GM21390 (cell line): Measurements from ENCODE around the gene UBA7.
A peak's percentile ranks its signal among the peaks of the same experiment; 100 is the strongest.
"Not testable (repeated sequence)": the region's sequence is repeated elsewhere in the genome, so short reads cannot be mapped to it uniquely, and the experiment has no call there.

Source experiments
- ATAC-seq: cut with Tn5 transposase; IDR thresholded peaks from one replicate; pipeline ENCODE4 v1.9.1; 2021; ENCODE audit not compliant: unreplicated experiment

UBA7 gene

DNA sequence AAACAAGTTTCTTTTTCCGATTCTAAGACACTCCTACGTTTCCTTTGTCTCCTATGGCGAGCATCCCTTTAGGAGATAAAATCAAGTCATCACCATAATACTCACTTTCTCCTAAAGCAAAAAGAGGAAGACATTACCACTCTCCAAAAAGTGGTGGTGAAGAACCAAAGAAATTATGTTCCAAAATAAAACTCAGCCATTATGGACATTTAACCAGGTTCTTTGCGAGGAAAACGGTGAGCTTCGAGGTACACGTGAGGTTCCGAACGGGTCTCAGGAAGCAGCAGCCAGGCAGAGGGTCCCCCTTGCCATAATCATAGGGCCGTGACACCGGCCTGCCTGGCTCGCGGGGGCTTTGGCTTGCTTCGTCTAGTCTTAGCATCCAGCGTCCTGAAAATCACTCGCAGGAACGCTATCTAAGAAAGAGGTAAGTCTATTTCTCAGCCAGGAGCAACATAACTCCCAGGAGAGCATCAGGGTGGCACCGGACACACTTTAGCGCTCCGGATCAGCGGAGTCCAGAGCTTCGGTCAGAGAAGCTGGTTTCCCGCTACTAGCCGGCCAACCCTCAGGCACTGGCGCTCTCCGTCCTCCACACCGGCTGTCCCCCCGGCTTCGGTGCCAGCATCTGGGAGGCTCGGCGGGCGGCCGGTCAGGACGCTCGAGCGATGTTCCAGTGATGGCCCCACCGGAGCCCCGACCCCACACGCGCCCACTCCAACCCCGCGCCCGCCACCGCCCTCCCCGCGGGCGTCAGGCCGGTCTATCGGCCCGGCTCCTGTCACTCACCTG, 28.0 kb downstream of the UBA7 start:
- peak; percentile 44 for ATAC-seq

DNA sequence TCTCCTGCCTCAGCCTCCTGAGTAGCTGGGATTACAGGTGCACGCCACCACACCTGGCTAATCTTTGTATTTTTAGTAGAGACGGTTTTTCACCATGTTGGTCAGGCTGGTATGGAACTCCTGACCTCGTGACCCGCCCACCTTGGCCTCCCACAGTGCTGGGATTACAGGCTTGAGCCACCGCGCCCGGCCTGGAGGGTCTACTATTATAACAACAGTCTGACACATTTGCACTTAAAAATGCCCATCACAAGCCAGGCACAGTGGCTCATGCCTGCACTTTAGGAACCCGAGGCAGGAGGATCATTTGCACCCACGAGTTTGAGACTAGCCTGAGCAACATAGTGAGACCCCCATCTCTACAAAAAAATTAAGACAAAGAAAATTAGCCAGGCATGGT, 31.5 kb downstream of the UBA7 start:
- ATAC-seq, result not testable (repeated sequence)

DNA sequence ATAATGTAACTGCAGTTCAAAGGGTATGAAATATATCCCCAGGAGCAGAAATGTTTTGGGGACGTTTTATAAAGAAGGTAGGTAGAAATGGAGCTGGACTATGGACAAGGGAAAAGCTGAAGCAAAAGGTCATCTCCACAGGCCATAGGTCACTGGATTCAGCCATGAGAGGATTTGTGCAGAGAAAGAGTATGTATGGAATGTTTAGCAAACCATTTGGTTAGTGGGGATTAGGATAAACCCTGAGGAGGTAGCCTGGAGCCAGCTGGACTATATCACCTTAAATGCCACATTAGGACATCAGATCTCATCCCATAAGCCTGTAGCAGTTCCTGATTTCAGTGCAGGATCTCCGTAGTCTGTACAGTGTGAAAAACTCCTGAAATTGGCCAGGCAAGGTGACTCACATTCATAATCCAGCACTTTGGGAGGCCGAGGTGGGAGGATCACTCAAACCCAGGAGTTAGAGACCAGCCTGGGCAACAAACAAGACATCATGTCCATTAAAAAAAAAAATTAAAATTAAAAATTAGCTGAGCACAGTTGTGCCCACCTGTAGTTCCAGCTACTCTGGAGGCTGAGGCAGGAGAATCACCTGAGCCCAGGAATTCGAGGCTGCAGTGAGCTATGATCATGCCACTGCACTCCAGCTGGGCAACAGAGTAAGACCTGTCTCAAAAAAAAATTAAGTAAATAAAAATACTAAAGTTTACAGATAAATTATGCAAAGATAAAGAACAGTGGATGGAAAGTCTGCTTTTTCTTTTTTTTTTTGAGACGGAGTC, 32.1 kb downstream of the UBA7 start:
- ATAC-seq, result no peak

DNA sequence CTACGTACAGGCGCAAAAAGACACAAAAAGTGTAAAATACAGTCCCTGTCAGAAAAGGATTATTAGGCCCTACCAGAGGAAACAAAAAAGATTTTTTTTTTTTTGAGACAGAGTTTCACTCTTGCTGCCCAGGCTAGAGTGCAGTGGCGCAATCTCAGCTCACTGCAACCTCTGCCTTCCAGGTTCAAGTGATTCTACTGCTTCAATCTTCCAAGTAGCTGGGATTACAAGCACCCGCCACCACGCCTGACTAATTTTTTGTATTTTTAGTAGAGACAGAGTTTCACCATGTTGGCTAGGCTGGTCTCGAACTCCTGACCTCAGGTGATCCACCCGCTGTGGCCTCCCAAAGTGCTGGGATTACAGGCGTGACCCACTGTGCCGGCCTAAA, 32.8 kb downstream of the UBA7 start:
- not testable (repeated sequence) for ATAC-seq

DNA sequence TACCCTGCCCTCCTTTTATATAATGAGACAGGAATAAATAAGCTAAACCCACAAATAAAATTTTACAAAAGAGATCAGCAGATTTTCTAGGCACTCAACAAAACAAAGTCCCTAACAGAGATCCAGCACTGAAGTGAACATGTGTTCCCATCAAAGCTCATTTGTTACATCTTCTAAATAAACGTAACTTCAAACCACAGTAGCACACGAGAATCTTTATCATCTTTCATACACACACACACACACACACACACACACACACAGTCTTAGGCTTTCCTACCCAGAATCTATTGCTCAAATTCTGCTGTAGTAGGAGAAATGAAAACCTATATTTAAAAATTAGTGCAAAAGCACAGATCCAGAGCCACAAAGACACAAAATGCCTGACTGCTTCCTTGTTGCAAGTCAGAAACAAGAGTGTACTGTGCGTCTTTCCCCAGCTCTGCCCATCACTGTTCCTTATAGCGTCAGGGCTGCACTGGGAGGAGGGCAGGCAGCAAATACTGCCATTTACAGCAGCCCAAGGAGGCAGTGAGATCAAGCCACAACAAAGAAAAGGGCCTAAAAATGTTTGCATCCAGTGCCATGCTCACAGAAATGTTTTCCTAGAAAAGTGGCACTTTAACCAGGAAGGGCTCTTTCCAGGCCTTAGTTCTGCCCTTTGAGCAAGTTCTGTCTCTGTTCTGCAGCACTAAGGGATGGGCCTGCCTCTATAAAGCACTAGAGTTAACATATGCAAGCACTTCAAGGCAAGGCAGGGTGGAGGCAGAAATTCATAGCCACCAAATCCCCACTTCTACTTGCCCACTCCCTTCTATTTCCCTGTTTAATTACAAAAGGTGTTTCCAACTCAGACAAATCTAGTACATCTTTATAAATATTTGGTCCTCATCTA, 33.4 kb downstream of the UBA7 start:
- ATAC-seq, result no peak

DNA sequence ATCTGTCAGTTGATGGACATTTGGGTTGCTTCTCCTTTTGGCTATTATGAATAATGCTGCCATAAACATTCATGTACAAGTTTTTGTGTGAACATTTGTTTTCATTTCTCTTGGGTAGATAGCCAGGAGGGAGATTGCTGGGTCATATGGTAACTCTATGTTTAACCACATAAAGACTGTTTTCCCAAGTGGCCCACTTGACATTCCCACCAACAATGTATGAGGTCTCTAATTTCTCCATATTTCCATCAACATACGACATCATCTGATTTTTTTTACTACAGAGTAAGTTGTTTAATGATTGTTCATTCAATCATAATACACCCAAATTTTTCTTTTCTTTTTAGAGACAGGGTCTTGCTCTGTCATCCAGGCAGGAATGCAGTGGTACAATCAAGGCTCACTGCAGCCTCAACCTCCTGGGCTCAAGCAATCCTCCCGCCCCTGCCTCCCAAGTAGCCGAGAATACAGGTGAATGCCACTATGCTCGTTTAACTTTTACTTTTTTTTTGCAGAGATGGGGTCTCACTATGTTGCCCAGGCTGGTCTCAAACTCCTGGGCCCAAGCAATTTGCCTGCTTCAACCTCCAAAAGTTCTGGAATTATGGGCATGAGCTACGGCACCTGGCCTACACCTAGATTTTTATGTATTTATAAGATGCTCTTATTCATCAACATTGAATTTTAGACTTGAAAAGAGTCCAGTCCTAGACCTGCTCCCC, 34.2 kb downstream of the UBA7 start:
- ATAC-seq, result no peak

DNA sequence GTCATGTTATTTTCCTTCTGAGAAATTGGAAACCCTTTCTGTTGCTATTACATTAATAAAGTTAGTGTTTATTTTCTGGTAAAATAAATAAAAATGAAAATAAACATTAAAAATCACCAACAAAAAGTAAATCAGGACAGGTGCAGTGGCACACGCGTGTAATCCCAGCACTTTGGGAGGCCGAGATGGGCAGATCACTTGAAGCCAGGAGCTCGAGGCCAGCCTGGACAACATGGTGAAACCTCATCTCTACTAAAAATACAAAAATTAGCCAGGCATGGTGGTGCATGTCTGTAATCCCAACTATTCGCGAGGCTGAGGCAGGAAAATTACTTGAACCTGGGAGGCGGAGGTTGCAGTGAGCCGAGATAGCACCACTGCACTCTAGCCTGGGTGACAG, 37.7 kb downstream of the UBA7 start:
- ATAC-seq, result not testable (repeated sequence)

DNA sequence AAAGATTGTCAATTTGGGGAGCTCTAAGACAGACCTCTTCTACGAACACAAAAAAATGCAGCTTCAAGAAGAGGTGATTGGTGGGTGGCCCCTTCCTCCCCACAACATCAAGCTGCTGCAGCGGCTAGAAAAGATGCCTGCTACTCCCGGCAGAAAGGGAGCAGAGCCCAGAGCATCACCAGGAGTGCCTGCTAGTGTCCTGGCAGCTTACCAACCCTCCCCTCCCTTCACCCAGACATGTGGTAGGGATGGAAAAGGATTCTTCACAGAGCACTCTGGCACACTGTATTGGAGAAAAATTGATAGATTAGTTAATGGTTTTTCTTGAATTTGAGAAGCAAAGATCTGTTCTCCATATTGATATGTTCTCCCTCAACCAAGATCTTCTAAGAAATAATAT, 38.2 kb downstream of the UBA7 start:
- ATAC-seq, result no peak

DNA sequence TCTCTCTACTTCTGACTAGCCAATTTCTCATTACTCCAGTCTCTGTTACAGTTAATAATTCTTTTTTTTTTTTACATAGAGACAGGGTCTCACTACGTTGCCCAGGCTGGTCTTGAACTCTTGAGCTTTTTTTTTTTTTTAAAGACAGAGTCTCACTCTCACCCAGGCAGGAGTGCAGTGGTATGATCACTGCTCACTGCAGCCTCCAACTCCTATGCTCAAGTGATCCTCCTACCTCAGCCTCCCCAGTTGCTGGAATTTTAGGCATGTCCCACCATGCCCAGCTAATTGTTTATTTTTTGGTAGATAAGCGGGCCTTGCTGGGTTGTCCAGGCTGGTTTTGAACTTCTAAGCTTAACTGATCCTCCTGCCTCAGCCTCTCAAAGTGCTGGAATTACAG, 41.0 kb downstream of the UBA7 start:
- ATAC-seq, result no peak

DNA sequence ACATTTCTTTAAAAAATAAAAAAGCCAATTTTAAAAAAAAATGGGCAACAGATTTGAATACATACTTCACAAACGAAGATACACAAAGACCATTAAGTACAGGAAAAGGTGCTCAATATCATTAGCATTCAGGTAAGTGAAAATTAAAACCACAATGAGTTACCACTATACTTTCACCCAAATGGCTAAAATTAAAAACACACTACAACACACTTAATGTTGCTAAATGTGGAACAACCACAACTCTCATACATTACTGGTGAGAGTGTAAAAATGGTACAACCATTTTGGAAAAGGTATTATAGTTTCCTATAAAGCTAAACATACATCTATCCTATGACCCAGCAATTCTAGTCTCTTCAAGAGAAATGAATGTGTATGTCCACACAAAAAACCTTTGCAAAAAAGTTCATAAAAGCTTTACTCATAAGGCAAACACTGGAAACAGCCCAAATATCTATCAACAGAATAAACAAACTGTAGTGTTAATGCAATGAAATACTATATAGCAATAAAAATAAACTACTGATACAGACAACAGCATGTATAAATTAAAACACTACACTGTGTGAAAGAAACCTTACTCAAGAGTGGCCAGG, 42.3 kb downstream of the UBA7 start:
- no peak for ATAC-seq

DNA sequence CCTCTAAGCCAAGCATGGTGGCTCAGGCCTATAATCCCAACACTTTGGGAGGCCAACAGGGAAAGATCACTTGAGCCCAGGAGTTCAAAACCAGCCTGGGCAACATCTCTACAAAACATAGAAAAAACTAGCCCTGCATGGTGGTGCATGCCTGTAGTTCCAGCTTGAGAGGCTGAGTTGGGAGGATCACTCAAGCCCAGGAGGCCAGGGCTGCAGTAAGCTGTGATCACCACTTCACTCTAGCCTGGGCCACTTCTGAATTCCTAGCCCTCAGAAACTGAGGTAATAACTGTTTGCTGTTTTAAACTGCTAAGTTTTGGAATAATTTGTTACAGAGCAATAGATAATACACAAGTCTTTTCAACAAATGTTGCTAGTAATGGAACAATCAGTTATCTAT, 43.8 kb downstream of the UBA7 start:
- ATAC-seq, result no peak

DNA sequence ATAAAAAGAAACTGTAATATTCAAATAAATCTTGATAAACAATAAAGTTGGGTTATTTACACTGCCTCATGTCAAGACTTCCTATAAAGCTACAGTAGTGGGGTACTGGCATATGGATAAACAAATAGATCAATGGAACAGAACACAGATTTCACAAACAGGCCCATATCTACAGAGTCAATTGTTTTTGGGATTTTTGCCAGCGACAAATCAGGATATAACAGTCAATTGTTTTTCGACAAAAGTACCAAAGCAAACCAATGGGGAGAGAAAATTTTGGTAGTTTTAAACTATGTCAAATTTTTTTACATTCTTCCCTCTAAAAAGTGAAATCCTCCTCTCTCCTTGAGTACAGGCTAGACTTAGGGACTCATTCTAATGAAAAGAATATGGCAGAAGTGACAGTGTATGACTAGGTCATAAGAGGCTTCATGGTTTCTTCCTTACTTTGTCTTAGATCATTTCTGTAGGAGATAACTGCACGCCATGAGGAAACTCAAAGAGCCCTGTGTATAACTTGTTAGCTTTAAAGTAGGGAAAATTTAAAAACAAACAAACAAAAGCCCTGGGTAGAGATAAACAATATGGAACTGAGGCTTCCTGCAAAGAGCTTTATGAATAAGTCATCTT, 44.4 kb downstream of the UBA7 start:
- no peak for ATAC-seq

DNA sequence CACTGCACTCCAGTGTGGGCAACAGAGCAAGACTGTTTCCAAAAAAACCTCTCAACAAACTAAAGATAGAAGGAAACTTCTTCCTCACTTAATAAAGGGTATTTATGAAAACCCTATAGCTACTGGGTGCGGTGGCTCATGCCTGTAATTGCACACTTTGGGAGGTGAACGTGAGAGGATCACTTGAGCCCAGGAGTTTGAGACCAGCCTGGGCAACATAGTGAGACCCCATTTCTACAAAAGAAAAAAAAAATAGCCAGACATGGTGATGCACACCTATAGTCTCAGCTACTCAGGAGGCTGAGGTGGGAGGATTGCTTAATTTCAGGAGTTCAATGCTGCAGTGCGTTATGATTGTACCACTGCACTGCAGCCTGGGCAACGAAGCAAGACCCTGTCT, 49.8 kb downstream of the UBA7 start:
- no peak for ATAC-seq

DNA sequence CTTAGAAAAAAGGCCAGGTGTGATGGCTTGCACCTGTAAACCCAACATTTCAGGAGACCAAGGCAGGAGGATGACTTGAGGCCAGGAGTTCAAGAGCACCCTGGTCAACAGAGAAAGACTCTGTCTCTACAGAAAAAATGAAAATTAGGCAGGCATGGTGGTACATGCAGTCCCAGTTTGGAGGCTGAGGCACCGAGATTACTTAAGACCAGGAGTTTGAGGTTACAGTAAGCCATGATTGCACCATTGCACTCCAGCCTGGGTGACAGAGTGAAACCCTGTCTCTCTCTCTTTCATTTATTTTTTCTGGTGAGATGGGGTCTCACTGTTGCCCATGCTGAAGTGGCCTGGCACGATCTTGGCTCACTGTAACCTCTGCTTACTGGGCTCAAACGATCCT, 52.1 kb downstream of the UBA7 start:
- no peak for ATAC-seq

DNA sequence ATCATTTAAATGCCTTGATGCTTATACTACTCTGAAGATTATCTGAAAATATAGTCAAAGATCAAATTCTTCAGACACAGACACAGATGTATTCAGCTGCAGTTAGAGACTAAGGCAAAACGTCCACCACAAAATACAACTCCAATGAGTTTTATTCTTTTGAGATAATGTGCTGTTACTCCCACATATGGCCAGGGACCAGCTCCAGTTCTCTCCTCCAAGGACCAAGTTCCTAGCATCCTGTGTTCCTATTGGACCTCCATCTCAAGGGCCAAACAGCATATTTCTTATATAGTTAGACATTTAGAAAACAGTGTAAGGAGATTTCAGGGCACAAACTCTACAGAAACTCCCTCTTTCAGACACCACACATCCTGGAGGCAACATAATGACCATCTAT, 54.5 kb downstream of the UBA7 start:
- ATAC-seq, result no peak

DNA sequence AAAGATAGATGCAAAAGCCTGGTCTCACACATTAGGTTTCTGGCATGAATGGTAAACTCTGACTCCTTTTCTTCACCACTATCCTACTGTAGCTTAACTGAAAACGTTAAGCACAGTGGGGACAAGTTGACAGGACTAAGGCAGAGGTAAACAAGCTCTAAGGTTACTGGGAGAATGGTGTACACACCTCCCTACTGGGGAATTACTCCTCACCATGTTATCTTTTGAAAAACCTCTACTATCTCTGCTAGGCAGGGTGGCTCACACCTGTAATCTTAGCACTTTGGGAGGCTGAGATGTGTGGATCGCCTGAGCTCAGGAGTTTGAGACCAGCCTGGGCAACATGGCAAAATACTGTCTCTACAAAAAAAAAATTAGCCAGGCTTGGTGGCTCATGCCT, 56.6 kb downstream of the UBA7 start:
- ATAC-seq, result no peak

DNA sequence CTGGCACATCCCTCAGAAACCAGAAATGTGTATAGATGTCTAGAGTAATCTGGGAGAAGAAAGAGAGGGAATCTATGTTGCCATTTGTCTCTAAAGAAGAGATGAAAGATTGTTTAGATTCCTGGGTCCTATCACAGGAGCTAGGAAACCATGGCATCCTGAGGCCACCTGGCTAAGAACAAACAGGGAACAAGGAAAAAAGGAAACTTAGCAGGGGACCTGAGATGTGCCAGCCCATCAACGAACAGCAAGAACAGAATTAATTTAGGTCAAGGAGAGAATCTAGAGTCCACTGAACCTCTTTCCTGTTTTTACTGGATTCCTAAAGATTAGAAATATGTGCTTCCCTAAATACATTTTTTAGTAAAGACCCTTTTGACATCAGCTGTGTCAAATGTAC, 57.7 kb downstream of the UBA7 start:
- no peak for ATAC-seq
